ENCODE measurements around the gene CAMK4. TPM values are rescaled to one million over a fixed set of nuclear protein-coding genes. Genes with fewer than 3 reads are reported as not detected.

Gene CAMK4
- total RNA-seq, 1 donor from 2014 or later = 34.5 TPM

- no peak for DNase-seq (ENCODE audit: low spot score)
- Mint-ChIP-seq H3K9me3 (ENCODE audit: unreplicated experiment) (no peaks in the 10 kb centered on the region), H3K27ac (ENCODE audit: unreplicated experiment) (no peak overlapping the region), H3K4me1 (ENCODE audit: unreplicated experiment) (no peaks in the 10 kb centered on the region), H3K4me3 (ENCODE audit: unreplicated experiment) (no peak overlapping the region), H3K36me3 (ENCODE audit: low read depth, unreplicated experiment) (no peaks in the 10 kb centered on the region), H3K27me3 (ENCODE audit: unreplicated experiment) (no peaks in the 10 kb centered on the region)
- TF ChIP-seq, protein P1, sequence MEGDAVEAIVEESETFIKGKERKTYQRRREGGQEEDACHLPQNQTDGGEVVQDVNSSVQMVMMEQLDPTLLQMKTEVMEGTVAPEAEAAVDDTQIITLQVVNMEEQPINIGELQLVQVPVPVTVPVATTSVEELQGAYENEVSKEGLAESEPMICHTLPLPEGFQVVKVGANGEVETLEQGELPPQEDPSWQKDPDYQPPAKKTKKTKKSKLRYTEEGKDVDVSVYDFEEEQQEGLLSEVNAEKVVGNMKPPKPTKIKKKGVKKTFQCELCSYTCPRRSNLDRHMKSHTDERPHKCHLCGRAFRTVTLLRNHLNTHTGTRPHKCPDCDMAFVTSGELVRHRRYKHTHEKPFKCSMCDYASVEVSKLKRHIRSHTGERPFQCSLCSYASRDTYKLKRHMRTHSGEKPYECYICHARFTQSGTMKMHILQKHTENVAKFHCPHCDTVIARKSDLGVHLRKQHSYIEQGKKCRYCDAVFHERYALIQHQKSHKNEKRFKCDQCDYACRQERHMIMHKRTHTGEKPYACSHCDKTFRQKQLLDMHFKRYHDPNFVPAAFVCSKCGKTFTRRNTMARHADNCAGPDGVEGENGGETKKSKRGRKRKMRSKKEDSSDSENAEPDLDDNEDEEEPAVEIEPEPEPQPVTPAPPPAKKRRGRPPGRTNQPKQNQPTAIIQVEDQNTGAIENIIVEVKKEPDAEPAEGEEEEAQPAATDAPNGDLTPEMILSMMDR (IDR thresholded peaks at IDR 0.05; ENCODE audit: unreplicated experiment) = no peak
Observed at GRCh38 chr5:111321376-111321775, 97.2 kb downstream of the CAMK4 start.

DNA sequence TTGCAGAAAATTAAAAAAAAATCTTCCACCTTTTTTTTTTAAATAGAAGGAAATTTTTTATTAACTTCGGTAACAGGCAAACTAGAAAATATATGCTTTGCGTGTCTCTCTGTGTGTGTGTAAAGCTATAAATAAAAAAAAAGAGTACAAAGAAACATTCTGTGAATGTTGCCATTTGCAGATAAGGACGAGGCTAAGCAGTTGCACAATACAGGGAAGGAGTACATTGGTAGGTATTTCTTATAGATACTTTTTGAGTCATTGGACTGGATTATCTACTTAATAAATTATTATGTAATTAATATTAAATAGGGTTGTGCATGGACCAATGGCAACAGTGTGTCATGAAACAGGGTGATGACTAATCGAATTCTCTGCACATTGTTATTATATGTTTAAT lies 102.4 kb downstream of the CAMK4 start:
- no peak overlapping the region for H3K27ac Mint-ChIP-seq (ENCODE audit: unreplicated experiment)
- no peaks in the 10 kb centered on the region for H3K27me3 Mint-ChIP-seq (ENCODE audit: unreplicated experiment)
- no peaks in the 10 kb centered on the region for H3K4me1 Mint-ChIP-seq (ENCODE audit: unreplicated experiment)
- H3K9me3 Mint-ChIP-seq (ENCODE audit: unreplicated experiment) = no peaks in the 10 kb centered on the region
- H3K4me3 Mint-ChIP-seq (ENCODE audit: unreplicated experiment) = no peak overlapping the region
- H3K36me3 Mint-ChIP-seq (ENCODE audit: low read depth, unreplicated experiment) = peaks cover 4% of the 10 kb centered on the region
- DNase-seq (ENCODE audit: low spot score) = no peak
- TF ChIP-seq, protein P1 (IDR thresholded peaks at IDR 0.05; ENCODE audit: unreplicated experiment) = no peak

DNA sequence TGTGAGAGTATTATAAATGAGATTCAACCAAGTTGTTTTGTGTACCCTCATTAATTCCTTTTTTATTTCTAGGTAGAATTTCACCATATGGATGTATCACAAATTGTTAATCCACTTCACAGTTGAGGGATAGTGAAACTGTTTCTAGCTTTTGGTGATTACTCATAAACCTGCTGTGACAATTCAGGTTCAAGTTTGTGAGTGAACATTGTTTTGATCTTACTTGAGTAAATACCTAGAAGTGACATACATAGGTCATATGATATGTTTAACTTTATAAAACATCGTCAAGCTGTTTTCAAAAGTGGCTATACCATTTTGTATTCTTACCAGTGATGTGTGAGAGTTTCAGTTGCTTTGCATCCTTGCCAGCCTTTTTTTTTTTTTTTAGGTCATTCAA lies 112.9 kb downstream of the CAMK4 start:
- TF ChIP-seq, protein P1 (IDR thresholded peaks at IDR 0.05; ENCODE audit: unreplicated experiment) = no peak
- H3K4me1 Mint-ChIP-seq (ENCODE audit: unreplicated experiment) = no peaks in the 10 kb centered on the region
- H3K27ac Mint-ChIP-seq (ENCODE audit: unreplicated experiment) = no peak overlapping the region
- H3K36me3 Mint-ChIP-seq (ENCODE audit: low read depth, unreplicated experiment) = no peaks in the 10 kb centered on the region
- no peak for DNase-seq (ENCODE audit: low spot score)
- H3K27me3 Mint-ChIP-seq (ENCODE audit: unreplicated experiment) = peaks cover 1% of the 10 kb centered on the region
- H3K4me3 Mint-ChIP-seq (ENCODE audit: unreplicated experiment) = no peak overlapping the region
- H3K9me3 Mint-ChIP-seq (ENCODE audit: unreplicated experiment) = no peaks in the 10 kb centered on the region

- no peak for DNase-seq (ENCODE audit: low spot score)
- H3K4me3 Mint-ChIP-seq (ENCODE audit: unreplicated experiment) = no peak overlapping the region
- no peaks in the 10 kb centered on the region for H3K4me1 Mint-ChIP-seq (ENCODE audit: unreplicated experiment)
- H3K9me3 Mint-ChIP-seq (ENCODE audit: unreplicated experiment) = no peaks in the 10 kb centered on the region
- TF ChIP-seq, protein P1 (IDR thresholded peaks at IDR 0.05; ENCODE audit: unreplicated experiment) = no peak
- no peak overlapping the region for H3K27ac Mint-ChIP-seq (ENCODE audit: unreplicated experiment)
- H3K27me3 Mint-ChIP-seq (ENCODE audit: unreplicated experiment) = peaks cover 1% of the 10 kb centered on the region
- H3K36me3 Mint-ChIP-seq (ENCODE audit: low read depth, unreplicated experiment) = no peaks in the 10 kb centered on the region
Observed at GRCh38 chr5:111337688-111338087, 113.5 kb downstream of the CAMK4 start.

DNA sequence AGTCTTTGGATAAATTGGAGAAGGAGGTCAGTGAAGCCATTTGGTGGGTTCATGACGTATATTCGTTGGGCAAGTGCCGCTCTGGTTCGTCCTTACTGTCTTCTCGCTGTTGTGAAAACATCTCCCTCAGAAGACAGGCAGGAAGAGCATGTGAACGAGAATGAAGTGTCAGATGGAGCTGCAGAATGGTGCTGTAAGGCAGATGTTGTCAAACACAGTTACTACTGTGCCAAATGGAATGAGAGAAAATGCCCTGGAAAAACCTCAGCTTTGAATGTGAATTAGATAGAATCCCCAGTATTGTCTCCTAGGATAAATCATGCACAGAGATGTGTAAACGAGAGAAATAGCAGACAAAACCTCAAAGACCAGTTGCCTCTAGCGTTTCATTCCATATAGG lies 121.5 kb downstream of the CAMK4 start:
- TF ChIP-seq, protein P1 (IDR thresholded peaks at IDR 0.05; ENCODE audit: unreplicated experiment) = no peak
- H3K4me1 Mint-ChIP-seq (ENCODE audit: unreplicated experiment) = no peaks in the 10 kb centered on the region
- H3K36me3 Mint-ChIP-seq (ENCODE audit: low read depth, unreplicated experiment) = no peaks in the 10 kb centered on the region
- no peak overlapping the region for H3K4me3 Mint-ChIP-seq (ENCODE audit: unreplicated experiment)
- DNase-seq (ENCODE audit: low spot score) = no peak
- no peak overlapping the region for H3K27ac Mint-ChIP-seq (ENCODE audit: unreplicated experiment)
- no peaks in the 10 kb centered on the region for H3K27me3 Mint-ChIP-seq (ENCODE audit: unreplicated experiment)
- no peaks in the 10 kb centered on the region for H3K9me3 Mint-ChIP-seq (ENCODE audit: unreplicated experiment)
